ENCODE data around the gene SERPINB12. TPM values are rescaled to one million over a fixed set of nuclear protein-coding genes. Genes with fewer than 3 reads are reported as not detected.

The SERPINB12 gene
- total RNA-seq, 1 donor from 2014 or later = not detected

- DNase-seq (ENCODE audit: low spot score) = no peak
- intact Hi-C loops (cut with DNase I) = no loop called here
Observed at GRCh38 chr18:63590966-63591695, 49.0 kb downstream of the SERPINB12 start.

- no peak for DNase-seq (ENCODE audit: low spot score)
- intact Hi-C loops (cut with DNase I) = no loop called here
Observed at GRCh38 chr18:63591725-63592124, 49.6 kb downstream of the SERPINB12 start.

- DNase-seq (ENCODE audit: low spot score) = no peak
- intact Hi-C loops (cut with DNase I) = no loop called here
Observed at GRCh38 chr18:63592471-63592870, 50.3 kb downstream of the SERPINB12 start.

- intact Hi-C loops (cut with DNase I) = no loop called here
- DNase-seq (ENCODE audit: low spot score) = no peak
Observed at GRCh38 chr18:63596964-63597363, 54.8 kb downstream of the SERPINB12 start.

- intact Hi-C loops (cut with DNase I) = no loop called here
- no peak for DNase-seq (ENCODE audit: low spot score)
Observed at GRCh38 chr18:63603355-63603754, 61.2 kb downstream of the SERPINB12 start.

- no peak for DNase-seq (ENCODE audit: low spot score)
- intact Hi-C loops (cut with DNase I) = no loop called here
Observed at GRCh38 chr18:63603772-63604171, 61.6 kb downstream of the SERPINB12 start.

- intact Hi-C loops (cut with DNase I) = no loop called here
- no peak for DNase-seq (ENCODE audit: low spot score)
Observed at GRCh38 chr18:63604791-63605567, 62.8 kb downstream of the SERPINB12 start.

- intact Hi-C loops (cut with DNase I) = no loop called here
Observed at GRCh38 chr18:63606526-63606925, 64.4 kb downstream of the SERPINB12 start.

GRCh38 chr18:63613420-63613819 lies 71.3 kb downstream of the SERPINB12 start:
- intact Hi-C loops (cut with DNase I) = no loop called here

More at GRCh38 chr18:63606526-63606925, 64.4 kb downstream of the SERPINB12 start:
- no peak for DNase-seq (ENCODE audit: low spot score)

GRCh38 chr18:63617049-63617914 lies 75.1 kb downstream of the SERPINB12 start:
- DNase-seq (ENCODE audit: low spot score) = no peak
- intact Hi-C loops (cut with DNase I) = no loop called here

More at GRCh38 chr18:63613420-63613819, 71.3 kb downstream of the SERPINB12 start:
- no peak for DNase-seq (ENCODE audit: low spot score)

GRCh38 chr18:63617915-63618234 lies 75.7 kb downstream of the SERPINB12 start:
- intact Hi-C loops (cut with DNase I) = no loop called here
- no peak for DNase-seq (ENCODE audit: low spot score)

Other genes with a start within 250 kb of the SERPINB12 start
- 25.9 TPM for gene BCL2, start 222.6 kb upstream of the SERPINB12 start, total RNA-seq
- gene KDSR, start 175.2 kb upstream of the SERPINB12 start, total RNA-seq = 54.3 TPM
- gene VPS4B, start 119.9 kb upstream of the SERPINB12 start, total RNA-seq = 22.4 TPM
- not detected for gene SERPINB5, start 65.4 kb upstream of the SERPINB12 start, total RNA-seq
- gene SERPINB13, start 45.0 kb downstream of the SERPINB12 start, total RNA-seq = not detected
- gene SERPINB4, start 101.9 kb downstream of the SERPINB12 start, total RNA-seq = not detected
- gene SERPINB3, start 119.5 kb downstream of the SERPINB12 start, total RNA-seq = not detected
- not detected for gene SERPINB11, start 160.6 kb downstream of the SERPINB12 start, total RNA-seq
- not detected for gene SERPINB7, start 233.0 kb downstream of the SERPINB12 start, total RNA-seq

Measured in cardiac septum (tissue), 1 donor.